GM12878 (cell line): ENCODE data around the gene NBPF9.
"Not testable (repeated sequence)": the region's sequence is repeated elsewhere in the genome, so short reads cannot be mapped to it uniquely, and the experiment has no call there.

Experiments
- FOXK2 ChIP-seq: fragments of 450-650 bp; IDR thresholded peaks from 2 replicates; pipeline ENCODE4 v1.6.1; 2017; ENCODE audit warnings: mild to moderate bottlenecking, moderate library complexity
- KDM1A ChIP-seq: fragments of 200-600 bp; sonication (generic); IDR thresholded peaks from 2 replicates; pipeline ENCODE4 v1.6.1; 2016; ENCODE audit warnings: borderline replicate concordance
- MYC ChIP-seq: IDR thresholded peaks from 2 replicates; pipeline ENCODE4 v1.6.1; 2011; ENCODE audit warnings: mild to moderate bottlenecking, low read length, moderate library complexity, inconsistent platforms; ENCODE audit not compliant: insufficient read depth, insufficient replicate concordance, insufficient read length, severe bottlenecking
- SP1 ChIP-seq: IDR thresholded peaks from one replicate; pipeline ENCODE4 v1.6.1; 2011; ENCODE audit warnings: low read depth, low read length
- TF ChIP-seq, protein P1 (sequence below): IDR thresholded peaks from 2 replicates; pipeline ENCODE4 v1.6.1; 2012; ENCODE audit warnings: low read depth, low read length, improper control_type of control experiment
- TF ChIP-seq, protein P2 (sequence below), 3 experiments: IDR thresholded peaks in 2 of 3; conservative IDR thresholded peaks in 1 of 3; 2 replicates each; pipeline ENCODE4 v1.5.1; 2011; ENCODE audit warnings: low read depth in 3 of 3, low read length in 3 of 3, mild to moderate bottlenecking in 3 of 3, control low read depth in 2 of 3, moderate library complexity in 2 of 3, inconsistent platforms in 1 of 3, mixed read lengths in 1 of 3; ENCODE audit not compliant: control insufficient read depth in 2 of 3, insufficient read depth in 1 of 3; ENCODE audit errors: extremely low read depth in 1 of 3

DNA sequence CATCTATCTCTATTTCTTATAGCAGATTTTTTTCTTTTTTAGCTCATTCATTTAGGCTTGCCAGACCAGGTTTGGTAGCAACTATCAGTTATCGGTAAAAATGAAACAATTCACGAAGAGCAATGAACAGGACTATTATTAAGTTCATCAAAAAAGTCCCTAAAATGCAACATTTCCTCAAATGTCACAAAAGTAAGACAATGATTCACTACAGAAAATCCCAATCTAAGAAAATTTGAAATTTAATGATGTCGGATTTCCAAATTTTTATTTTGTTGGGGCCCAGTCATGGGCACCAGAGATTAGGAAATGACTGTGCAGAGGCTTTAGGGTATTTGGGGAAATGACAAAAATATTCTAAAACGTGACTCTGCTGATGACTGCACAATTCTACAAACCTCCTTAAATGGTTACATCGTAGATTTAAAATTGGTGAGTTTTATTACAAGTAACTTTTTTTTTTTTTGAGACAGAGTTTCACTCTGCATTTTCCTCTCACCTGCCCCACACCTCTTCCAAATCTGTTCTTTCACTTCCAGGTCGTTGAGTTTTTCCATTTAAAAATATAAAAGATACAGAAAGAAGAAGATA lies 23.3 kb upstream of the NBPF9 start:
- TF ChIP-seq SP1, FOXK2, KDM1A, MYC: not testable (repeated sequence)
- TF ChIP-seq, protein P1, sequence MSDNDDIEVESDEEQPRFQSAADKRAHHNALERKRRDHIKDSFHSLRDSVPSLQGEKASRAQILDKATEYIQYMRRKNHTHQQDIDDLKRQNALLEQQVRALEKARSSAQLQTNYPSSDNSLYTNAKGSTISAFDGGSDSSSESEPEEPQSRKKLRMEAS: not testable (repeated sequence)
- TF ChIP-seq, protein P2, sequence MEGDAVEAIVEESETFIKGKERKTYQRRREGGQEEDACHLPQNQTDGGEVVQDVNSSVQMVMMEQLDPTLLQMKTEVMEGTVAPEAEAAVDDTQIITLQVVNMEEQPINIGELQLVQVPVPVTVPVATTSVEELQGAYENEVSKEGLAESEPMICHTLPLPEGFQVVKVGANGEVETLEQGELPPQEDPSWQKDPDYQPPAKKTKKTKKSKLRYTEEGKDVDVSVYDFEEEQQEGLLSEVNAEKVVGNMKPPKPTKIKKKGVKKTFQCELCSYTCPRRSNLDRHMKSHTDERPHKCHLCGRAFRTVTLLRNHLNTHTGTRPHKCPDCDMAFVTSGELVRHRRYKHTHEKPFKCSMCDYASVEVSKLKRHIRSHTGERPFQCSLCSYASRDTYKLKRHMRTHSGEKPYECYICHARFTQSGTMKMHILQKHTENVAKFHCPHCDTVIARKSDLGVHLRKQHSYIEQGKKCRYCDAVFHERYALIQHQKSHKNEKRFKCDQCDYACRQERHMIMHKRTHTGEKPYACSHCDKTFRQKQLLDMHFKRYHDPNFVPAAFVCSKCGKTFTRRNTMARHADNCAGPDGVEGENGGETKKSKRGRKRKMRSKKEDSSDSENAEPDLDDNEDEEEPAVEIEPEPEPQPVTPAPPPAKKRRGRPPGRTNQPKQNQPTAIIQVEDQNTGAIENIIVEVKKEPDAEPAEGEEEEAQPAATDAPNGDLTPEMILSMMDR (IDR thresholded peaks at IDR 0.05 in 2 of 3, conservative IDR thresholded peaks at IDR 0.05 in 1 of 3; ENCODE audit: control insufficient read depth in 2 of 3, extremely low read depth in 1 of 3, insufficient read depth in 1 of 3, low read depth in 3 of 3, low read length in 3 of 3): not testable (repeated sequence)
